SK-N-MC (cell line): ENCODE data around the gene MADCAM1.

Experiments used
- DNase-seq: peaks from one replicate; pipeline ENCODE4 v3.0.0-alpha.2; 2011; ENCODE audit warnings: low read depth, low spot score
- H3K27ac ChIP-seq: fragments of 200-600 bp; sonication (generic); 2 replicates; pipeline ENCODE4 v1.5.1; 2016; ENCODE audit warnings: mixed run types
- H3K36me3 ChIP-seq: fragments of 200-600 bp; sonication (generic); 2 replicates; pipeline ENCODE4 v1.6.1; 2017; ENCODE audit warnings: antibody characterized with exemption, low read length, mixed read lengths; ENCODE audit not compliant: insufficient read depth
- H3K4me3 ChIP-seq: fragments of 200-600 bp; sonication (generic); 2 replicates; pipeline ENCODE4 v1.5.1; 2016
- H3K9ac ChIP-seq: fragments of 200-600 bp; sonication (generic); 2 replicates; pipeline ENCODE4 v1.8.0; 2017; ENCODE audit warnings: mixed run types, mixed read lengths; ENCODE audit not compliant: insufficient read length
- H3K9me3 ChIP-seq: fragments of 200-600 bp; sonication (generic); 2 replicates; pipeline ENCODE4 v1.6.1; 2017; ENCODE audit warnings: low read depth, mild to moderate bottlenecking, antibody characterized with exemption, low read length, moderate library complexity, mixed read lengths
- EZH2 ChIP-seq: fragments of 200-600 bp; sonication (generic); IDR thresholded peaks from one replicate; pipeline ENCODE4 v1.6.1; 2017; ENCODE audit warnings: antibody characterized with exemption
- FOXP2 ChIP-seq: optimal IDR thresholded peaks from 2 replicates; pipeline ENCODE3; 2011; ENCODE audit warnings: mild to moderate bottlenecking, moderate library complexity; ENCODE audit not compliant: insufficient read depth; ENCODE audit errors: extremely low read length, control extremely low read depth
- POLR2AphosphoS5 ChIP-seq: IDR thresholded peaks from 2 replicates; pipeline ENCODE4 v1.6.1; 2012; ENCODE audit warnings: mild to moderate bottlenecking, low read depth, low read length, borderline replicate concordance

The MADCAM1 gene

DNA sequence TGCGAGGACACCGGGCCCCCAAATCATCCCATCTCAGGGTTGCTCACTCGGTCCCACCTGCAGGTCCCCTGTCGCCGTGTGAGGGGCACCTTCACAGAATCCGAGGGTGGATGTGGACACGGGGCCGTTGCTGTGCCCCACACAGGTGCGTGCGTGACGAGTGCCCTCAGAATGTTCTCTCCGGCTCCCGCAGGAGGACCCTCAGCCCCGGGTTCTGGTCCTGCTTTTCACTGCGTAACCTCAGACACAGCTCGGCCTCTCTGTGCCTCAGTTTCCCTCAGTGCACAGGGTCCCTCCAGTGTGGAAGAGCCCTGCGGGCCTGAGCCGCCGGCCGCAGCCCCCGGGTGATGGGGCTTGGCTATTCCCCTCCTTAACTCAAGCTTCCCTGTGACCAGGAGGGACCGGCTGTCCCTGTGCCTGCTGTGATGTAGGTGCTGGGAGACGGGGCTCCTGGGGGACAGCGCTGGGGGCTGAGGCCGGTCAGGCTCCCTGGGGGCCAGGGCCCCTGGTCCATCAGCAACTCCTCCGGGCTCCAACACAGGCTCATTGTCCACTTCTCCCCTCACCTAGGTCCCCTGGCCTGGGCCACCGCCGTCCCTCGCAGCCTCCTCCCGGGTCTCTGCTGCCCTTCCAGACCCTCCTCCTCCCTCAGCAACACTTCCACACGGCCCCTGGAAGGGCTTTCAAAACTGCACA is 40.3 kb upstream of the MADCAM1 start:
- H3K9ac ChIP-seq, result no peak overlapping the region
- no peak overlapping the region for H3K27ac ChIP-seq
- no peaks in the 10 kb centered on the region for H3K9me3 ChIP-seq
- H3K36me3 ChIP-seq, result no peaks in the 10 kb centered on the region; the same call in 1 of the 2 replicates
- TF ChIP-seq FOXP2, result no peak
- TF ChIP-seq POLR2AphosphoS5, result no peak
- no peak for TF ChIP-seq EZH2
- DNase-seq, result no peak
- no peak overlapping the region for H3K4me3 ChIP-seq

DNA sequence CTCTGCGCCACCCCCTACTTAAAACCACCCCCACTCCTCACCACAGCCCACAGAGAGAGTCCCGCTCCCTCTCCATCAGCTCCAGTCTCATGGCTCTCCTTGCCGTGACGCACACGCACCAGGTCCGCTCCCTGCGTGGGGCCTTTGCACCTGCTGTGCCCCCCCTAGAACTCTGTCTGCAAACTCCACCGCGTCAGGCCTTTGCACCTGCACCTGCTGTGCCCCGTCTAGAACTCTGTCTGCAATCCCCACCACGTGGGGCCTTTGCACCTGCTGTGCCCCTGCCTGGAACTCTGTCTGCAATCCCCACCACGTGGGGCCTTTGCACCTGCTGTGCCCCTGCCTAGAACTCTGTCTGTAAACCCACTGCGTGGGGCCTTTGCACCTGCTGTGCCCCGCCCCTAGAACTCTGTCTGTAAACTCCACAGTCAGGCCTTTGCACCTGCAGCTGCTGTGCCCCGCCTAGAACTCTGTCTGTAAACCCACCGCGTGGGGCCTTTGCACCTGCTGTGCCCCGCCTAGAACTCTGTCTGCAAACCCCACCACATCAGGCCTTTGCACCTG is 39.7 kb upstream of the MADCAM1 start:
- no peak for DNase-seq
- H3K9me3 ChIP-seq, result no peaks in the 10 kb centered on the region
- H3K9ac ChIP-seq, result no peak overlapping the region
- H3K27ac ChIP-seq, result no peak overlapping the region
- TF ChIP-seq EZH2, result no peak
- no peak for TF ChIP-seq POLR2AphosphoS5
- no peak for TF ChIP-seq FOXP2
- no peaks in the 10 kb centered on the region; the same call in 1 of the 2 replicates for H3K36me3 ChIP-seq
- H3K4me3 ChIP-seq, result no peak overlapping the region

DNA sequence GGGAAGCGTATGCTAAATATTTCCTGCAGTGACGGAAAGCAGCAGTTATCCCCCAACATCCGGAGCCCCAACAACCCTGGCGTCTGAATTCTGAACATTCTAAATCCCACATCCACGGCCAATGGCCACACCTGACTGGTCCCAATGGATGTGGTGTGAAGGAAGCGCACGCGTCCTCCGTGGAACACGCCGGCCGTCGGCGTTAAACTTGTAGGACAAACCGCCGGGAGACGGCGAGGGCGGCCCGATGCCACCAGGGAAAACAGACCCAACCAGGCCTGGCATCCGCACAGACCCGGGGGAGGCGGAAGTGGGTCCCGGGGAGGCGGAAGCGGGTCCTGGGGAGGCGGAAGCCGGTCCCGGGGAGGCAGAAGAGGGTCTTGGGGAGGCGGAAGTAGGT is 38.6 kb upstream of the MADCAM1 start:
- no peak for TF ChIP-seq POLR2AphosphoS5
- no peak for TF ChIP-seq EZH2
- TF ChIP-seq FOXP2, result no peak
- no peak overlapping the region for H3K27ac ChIP-seq
- H3K9ac ChIP-seq, result no peak overlapping the region
- no peak overlapping the region for H3K4me3 ChIP-seq
- no peaks in the 10 kb centered on the region; the same call in 1 of the 2 replicates for H3K36me3 ChIP-seq
- H3K9me3 ChIP-seq, result no peaks in the 10 kb centered on the region
- no peak for DNase-seq

DNA sequence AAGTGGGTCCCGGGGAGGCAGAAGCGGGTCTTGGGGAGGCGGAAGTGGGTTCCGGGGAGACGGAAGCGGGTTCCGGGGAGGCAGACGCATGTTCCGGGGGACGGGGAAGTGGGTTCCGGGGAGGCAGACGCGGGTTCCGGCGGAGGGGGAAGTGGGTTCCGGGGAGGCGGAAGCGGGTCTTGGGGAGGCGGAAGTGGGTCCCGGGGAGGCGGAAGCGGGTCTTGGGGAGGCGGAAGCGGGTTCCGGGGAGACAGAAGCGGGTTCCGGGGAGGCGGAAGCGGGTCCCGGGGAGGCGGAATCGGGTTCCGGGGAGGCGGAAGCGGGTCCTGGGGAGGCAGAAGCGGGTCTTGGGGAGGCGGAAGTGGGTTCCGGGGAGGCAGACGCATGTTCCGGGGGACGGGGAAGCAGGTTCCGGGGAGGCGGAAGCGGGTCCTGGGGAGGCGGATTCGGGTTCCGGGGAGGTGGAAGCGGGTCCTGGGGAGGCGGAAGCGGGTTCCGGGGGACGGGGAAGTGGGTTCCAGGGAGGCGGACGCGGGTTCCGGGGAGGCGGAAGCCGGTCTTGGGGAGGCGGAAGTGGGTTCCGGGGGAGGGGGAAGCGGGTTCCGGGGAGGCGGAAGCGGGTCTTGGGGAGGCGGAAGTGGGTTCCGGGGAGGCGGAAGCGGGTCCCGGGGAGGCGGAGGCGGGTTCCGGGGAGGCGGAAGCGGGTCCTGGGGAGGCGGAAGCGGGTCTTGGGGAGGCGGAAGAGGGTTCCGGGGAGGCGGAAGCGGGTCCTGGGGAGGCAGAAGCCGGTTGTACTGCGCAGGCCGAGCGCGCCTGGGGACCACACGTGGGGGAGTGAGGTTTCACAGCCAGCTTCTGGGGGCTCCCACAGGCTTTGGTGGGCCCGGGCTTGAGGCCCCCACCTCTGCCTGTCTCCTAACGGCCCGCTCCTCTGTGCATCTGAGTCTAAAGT is 37.9 kb upstream of the MADCAM1 start:
- H3K36me3 ChIP-seq, result no peaks in the 10 kb centered on the region
- TF ChIP-seq EZH2, result no peak
- no peak for TF ChIP-seq POLR2AphosphoS5
- TF ChIP-seq FOXP2, result no peak
- no peaks in the 10 kb centered on the region for H3K9me3 ChIP-seq
- no peak overlapping the region for H3K4me3 ChIP-seq
- H3K27ac ChIP-seq, result no peak overlapping the region
- DNase-seq, result no peak
- H3K9ac ChIP-seq, result no peak overlapping the region

DNA sequence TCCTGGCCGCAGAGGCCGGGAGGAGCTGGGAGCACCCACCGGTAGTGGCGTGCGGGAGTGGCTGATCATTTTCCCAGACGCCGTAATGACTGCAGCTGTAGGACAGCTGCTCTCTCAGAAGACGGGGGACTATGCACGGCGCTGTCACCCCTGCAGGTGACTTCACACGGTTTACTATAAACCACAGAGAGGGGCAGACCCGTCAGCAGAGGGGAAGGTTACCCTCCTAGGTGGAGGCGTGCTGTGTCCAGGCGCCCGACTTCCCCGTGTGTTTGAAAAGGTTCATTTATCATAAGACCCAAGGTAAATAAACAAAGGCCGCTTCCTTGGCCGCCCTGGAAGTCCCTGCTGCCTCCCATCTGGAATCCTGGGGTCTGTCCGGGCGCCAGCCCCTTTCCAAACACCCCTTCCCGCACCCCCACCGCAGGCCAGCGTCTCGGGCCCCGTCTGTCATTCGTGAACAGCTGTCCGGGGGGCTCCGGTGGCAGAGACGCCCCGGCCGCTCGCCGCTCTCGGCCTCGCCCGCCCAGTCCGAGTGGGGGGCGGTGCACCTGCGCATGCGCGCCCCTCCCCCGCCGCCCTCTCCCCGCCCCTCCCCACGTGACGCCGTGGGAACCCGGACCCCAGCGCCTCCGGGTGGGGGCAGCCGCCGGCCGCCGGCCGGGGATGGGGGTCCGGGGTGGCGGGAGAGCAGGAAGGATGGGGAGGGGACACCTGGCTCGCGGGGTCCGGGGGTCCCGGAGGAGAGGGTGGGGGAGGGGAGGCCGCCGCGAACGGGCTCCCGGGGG is 36.4 kb upstream of the MADCAM1 start:
- TF ChIP-seq EZH2, result no peak
- TF ChIP-seq POLR2AphosphoS5, result peak; percentile 40; the same call in 1 of the 2 replicates
- Histone ChIP-seq H3K27ac (peak overlapping the region; percentile 67; the same call in 1 of the 2 replicates), H3K9ac (peak overlapping the region; percentile 91), H3K36me3 (no peaks in the 10 kb centered on the region), H3K4me3 (peak overlapping the region; percentile 86), H3K9me3 (no peaks in the 10 kb centered on the region)
- DNase-seq, result no peak

DNA sequence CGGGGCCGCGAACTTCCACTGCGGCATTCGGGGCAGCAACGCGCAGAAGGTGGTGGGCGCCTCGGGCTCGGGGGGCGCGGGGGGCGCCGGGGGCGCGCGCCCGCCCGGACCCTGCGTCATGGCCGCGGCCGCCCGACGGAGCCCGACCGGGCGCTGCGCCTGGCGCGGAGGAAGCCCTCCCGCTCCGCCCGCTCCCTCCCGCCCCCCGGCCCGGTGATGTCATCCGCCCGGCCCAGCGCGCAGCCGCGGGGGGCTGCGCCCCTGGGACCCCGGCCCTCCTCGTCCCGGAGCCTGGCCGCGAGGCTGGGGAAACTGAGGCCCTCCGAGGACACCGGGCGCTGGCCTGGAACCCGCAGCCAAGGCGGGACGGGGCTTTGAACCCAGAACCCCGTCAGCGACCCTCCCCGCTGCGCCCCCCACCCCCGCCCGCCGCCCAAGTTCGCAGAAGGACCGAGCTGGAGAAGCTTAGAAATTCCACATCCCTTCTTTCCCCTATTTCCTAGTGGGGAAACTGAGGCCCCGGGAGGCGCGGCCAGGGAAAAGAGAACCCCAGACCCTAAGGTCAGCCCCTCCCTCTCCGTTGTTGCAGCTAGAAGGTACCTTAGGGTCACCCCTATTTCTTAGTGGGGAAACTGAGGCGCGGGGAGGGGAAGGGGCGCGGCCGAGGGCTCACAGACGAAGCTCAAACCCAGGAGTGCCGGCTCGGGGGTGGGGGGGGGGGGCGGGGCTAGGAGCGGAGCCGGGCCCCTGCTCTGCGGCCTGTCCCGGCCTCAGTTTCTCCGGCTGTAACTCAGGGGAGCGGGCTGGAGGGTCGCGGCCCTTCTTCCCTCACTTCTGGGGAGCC is 35.2 kb upstream of the MADCAM1 start, which contains the start of gene SHC2:
SHC2 (minus strand) TSS at position 157 of the 844 bp plus-strand sequence; CDS start at position 120, 37 bp downstream.
- H3K36me3 ChIP-seq, result no peaks in the 10 kb centered on the region
- TF ChIP-seq EZH2 (no peak), FOXP2 (no peak), POLR2AphosphoS5 (no peak)
- H3K9ac ChIP-seq, result peak within 1 kb of the TSS; percentile 91
- H3K4me3 ChIP-seq, result peak within 1 kb of the TSS; percentile 86
- no peak for DNase-seq
- H3K9me3 ChIP-seq, result no peaks in the 10 kb centered on the region
- H3K27ac ChIP-seq, result peak within 1 kb of the TSS; percentile 67; the same call in 1 of the 2 replicates

DNA sequence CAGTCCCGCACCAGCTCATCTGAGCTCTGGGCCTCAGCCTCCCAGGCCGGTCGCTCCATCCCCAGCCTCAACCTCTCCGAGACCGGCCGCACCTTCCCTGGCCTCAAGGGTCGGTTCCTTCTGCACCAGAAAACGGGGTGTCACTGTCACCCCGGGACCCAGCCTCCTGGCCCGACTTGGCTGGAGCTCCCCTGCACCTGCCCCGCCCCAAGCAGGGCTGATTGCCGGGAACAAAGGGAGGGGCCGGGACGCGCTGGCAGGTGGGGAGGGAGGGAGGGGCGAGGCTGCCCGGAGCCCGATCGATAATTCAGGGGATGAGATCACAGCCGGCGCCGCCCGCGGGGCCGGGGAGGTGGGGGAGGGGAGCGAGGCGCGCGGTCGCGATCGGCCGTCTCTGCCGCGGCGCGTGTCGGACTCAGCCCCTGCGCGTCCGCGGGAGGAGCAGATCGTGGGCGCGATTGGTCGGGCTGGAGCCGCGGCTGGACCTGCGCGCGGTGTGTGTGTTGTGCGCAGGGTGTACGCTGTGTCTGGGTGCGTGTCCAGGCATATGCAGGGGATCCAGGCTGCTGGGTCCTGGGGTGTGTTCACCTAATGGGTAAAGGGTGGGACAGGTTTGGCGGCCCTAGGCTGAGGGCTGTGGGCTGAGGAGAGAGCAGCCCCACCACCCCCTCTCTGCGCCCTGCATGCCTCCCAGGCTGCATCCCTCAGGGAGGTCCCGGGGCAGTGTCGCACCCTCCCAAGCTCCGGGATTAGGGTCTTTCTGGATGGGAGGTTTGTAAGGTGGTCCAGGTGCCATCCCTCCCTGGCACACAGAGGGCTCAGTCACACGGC is 34.4 kb upstream of the MADCAM1 start:
- no peaks in the 10 kb centered on the region for H3K9me3 ChIP-seq
- DNase-seq, result no peak
- no peaks in the 10 kb centered on the region for H3K36me3 ChIP-seq
- no peak overlapping the region for H3K9ac ChIP-seq
- no peak overlapping the region for H3K27ac ChIP-seq
- peak overlapping the region; percentile 71 for H3K4me3 ChIP-seq
- no peak for TF ChIP-seq EZH2
- TF ChIP-seq POLR2AphosphoS5, result no peak
- TF ChIP-seq FOXP2, result no peak
